Astrocyte (in vitro differentiated cells and primary cell): Measurements from ENCODE around the gene COA7. TPM values are rescaled to one million over a fixed set of nuclear protein-coding genes. Genes with fewer than 3 reads are reported as not detected.

ENCODE experiments used
- DNase-seq: peaks from one replicate; pipeline ENCODE4 v3.0.0-alpha.2; 2010; ENCODE audit warnings: low read depth
- FAIRE-seq: peaks from 2 replicates; lab custom pipeline; 2011; peaks lifted over from hg19 to GRCh38; lab: Jason Lieb, UNC
- H2AFZ ChIP-seq: 2 replicates; pipeline ENCODE4 v1.6.0; 2012; ENCODE audit warnings: low read depth, low read length, inconsistent platforms
- H3K27ac ChIP-seq: 2 replicates; pipeline ENCODE4 v1.5.1; 2011; ENCODE audit warnings: low read depth, low read length, inconsistent platforms
- H3K27me3 ChIP-seq: 2 replicates; pipeline ENCODE4 v1.6.0; 2011; ENCODE audit warnings: low read length, inconsistent platforms; ENCODE audit not compliant: insufficient read depth
- H3K36me3 ChIP-seq: 2 replicates; pipeline ENCODE4 v1.5.1; 2011; ENCODE audit warnings: low read length, inconsistent platforms; ENCODE audit not compliant: insufficient read depth
- H3K4me1 ChIP-seq: 2 replicates; pipeline ENCODE4 v1.5.1; 2011; ENCODE audit warnings: low read length, inconsistent platforms; ENCODE audit not compliant: insufficient read depth
- H3K4me2 ChIP-seq: 2 replicates; pipeline ENCODE4 v1.6.0; 2012; ENCODE audit warnings: low read length, inconsistent platforms
- H3K4me3 ChIP-seq: 2 replicates; pipeline ENCODE4 v1.5.1; 2011; ENCODE audit warnings: low read depth, mild to moderate bottlenecking, low read length, inconsistent platforms; ENCODE audit not compliant: insufficient read depth
- H3K79me2 ChIP-seq: 2 replicates; pipeline ENCODE4 v1.6.0; 2012; ENCODE audit warnings: mild to moderate bottlenecking, low read length, inconsistent platforms; ENCODE audit not compliant: insufficient read depth
- H3K9ac ChIP-seq: 2 replicates; pipeline ENCODE4 v1.6.0; 2012; ENCODE audit warnings: mild to moderate bottlenecking, low read length, inconsistent platforms
- H3K9me3 ChIP-seq: 2 replicates; pipeline ENCODE4 v1.5.1; 2012; ENCODE audit warnings: low read depth, mild to moderate bottlenecking, low read length, inconsistent platforms; ENCODE audit not compliant: insufficient read depth
- H4K20me1 ChIP-seq: 2 replicates; pipeline ENCODE4 v1.6.0; 2012; ENCODE audit warnings: low read length, inconsistent platforms; ENCODE audit not compliant: insufficient read depth
- H3K27ac Mint-ChIP-seq: one replicate; pipeline ENCODE4 v1.8.0; 2021; ENCODE audit warnings: mild to moderate bottlenecking, mixed read lengths; ENCODE audit not compliant: unreplicated experiment
- H3K27me3 Mint-ChIP-seq: one replicate; pipeline ENCODE4 v1.8.0; 2021; ENCODE audit warnings: low read depth, mixed read lengths; ENCODE audit not compliant: unreplicated experiment
- H3K36me3 Mint-ChIP-seq: one replicate; pipeline ENCODE4 v1.8.0; 2021; ENCODE audit warnings: low read depth, mixed read lengths; ENCODE audit not compliant: unreplicated experiment
- H3K4me1 Mint-ChIP-seq: one replicate; pipeline ENCODE4 v1.8.0; 2021; ENCODE audit warnings: low read depth, mixed read lengths; ENCODE audit not compliant: unreplicated experiment
- H3K4me3 Mint-ChIP-seq: one replicate; pipeline ENCODE4 v1.8.0; 2021; ENCODE audit warnings: mild to moderate bottlenecking, moderate library complexity, mixed read lengths; ENCODE audit not compliant: unreplicated experiment
- H3K9me3 Mint-ChIP-seq: one replicate; pipeline ENCODE4 v1.8.0; 2021; ENCODE audit warnings: mild to moderate bottlenecking, mixed read lengths; ENCODE audit not compliant: unreplicated experiment
- EZH2 ChIP-seq: IDR thresholded peaks from 2 replicates; pipeline ENCODE4 v1.6.1; 2012; ENCODE audit warnings: mild to moderate bottlenecking, low read length, inconsistent platforms; ENCODE audit not compliant: insufficient read depth
- total RNA-seq: library from RNA; stranded (reverse); gene quantifications from 2 replicates; pipeline ENCODE4 v1.2.1, GENCODE V29; 2021
- TF ChIP-seq, protein P1 (sequence below): IDR thresholded peaks from 2 replicates; pipeline ENCODE4 v1.5.1; 2011; ENCODE audit warnings: low read depth, mild to moderate bottlenecking, inconsistent platforms, low read length, moderate library complexity; ENCODE audit not compliant: insufficient read depth

The COA7 gene
- total RNA-seq, 1 donor from 2014 or later, result 18.4 TPM

DNA sequence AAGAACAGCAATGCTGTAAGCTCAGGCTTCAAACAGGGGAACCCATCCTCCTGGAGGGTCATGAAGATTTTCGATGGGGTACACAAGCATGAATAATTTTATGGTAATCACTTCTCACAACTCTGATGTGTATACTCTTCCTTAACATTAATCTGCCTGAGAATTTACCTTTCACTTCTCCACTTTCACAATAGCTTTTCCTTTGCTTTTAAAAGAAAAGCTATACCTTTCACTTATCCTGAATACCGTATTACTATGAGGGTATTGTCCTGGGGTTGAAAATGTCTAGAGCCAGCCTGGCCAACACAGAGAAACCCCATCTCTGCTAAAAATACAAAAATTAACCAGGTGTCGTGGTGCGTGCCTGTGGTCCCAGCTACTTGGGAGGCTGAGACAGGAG lies 15.4 kb upstream of the COA7 start:
- H3K4me2 ChIP-seq, result no peak overlapping the region
- no peak overlapping the region for H3K4me3 Mint-ChIP-seq
- H2AFZ ChIP-seq, result no peak overlapping the region
- no peaks in the 10 kb centered on the region for H3K27me3 Mint-ChIP-seq
- H3K9me3 ChIP-seq, result no peaks in the 10 kb centered on the region
- no peaks in the 10 kb centered on the region for H3K4me1 Mint-ChIP-seq
- DNase-seq (no peak), FAIRE-seq (no peak)
- no peaks in the 10 kb centered on the region for H4K20me1 ChIP-seq
- TF ChIP-seq EZH2, result no peak
- TF ChIP-seq, protein P1, sequence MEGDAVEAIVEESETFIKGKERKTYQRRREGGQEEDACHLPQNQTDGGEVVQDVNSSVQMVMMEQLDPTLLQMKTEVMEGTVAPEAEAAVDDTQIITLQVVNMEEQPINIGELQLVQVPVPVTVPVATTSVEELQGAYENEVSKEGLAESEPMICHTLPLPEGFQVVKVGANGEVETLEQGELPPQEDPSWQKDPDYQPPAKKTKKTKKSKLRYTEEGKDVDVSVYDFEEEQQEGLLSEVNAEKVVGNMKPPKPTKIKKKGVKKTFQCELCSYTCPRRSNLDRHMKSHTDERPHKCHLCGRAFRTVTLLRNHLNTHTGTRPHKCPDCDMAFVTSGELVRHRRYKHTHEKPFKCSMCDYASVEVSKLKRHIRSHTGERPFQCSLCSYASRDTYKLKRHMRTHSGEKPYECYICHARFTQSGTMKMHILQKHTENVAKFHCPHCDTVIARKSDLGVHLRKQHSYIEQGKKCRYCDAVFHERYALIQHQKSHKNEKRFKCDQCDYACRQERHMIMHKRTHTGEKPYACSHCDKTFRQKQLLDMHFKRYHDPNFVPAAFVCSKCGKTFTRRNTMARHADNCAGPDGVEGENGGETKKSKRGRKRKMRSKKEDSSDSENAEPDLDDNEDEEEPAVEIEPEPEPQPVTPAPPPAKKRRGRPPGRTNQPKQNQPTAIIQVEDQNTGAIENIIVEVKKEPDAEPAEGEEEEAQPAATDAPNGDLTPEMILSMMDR, result no peak
- no peak overlapping the region for H3K4me3 ChIP-seq
- no peaks in the 10 kb centered on the region for H3K4me1 ChIP-seq
- no peaks in the 10 kb centered on the region for H3K36me3 Mint-ChIP-seq
- no peak overlapping the region for H3K27ac ChIP-seq
- no peaks in the 10 kb centered on the region for H3K36me3 ChIP-seq
- H3K27me3 ChIP-seq, result no peaks in the 10 kb centered on the region
- no peak overlapping the region for H3K27ac Mint-ChIP-seq
- no peak overlapping the region for H3K9ac ChIP-seq
- H3K9me3 Mint-ChIP-seq, result no peaks in the 10 kb centered on the region
- no peaks in the 10 kb centered on the region for H3K79me2 ChIP-seq

- DNase-seq (no peak), FAIRE-seq (no peak)
- H3K9me3 Mint-ChIP-seq, result peaks cover 4% of the 10 kb centered on the region
- Histone ChIP-seq H3K27ac (no peak overlapping the region), H3K9me3 (no peaks in the 10 kb centered on the region), H3K4me1 (peaks cover 4% of the 10 kb centered on the region), H3K9ac (no peak overlapping the region), H3K4me3 (no peak overlapping the region), H3K4me2 (no peak overlapping the region), H3K27me3 (no peaks in the 10 kb centered on the region), H3K79me2 (no peaks in the 10 kb centered on the region), H2AFZ (no peak overlapping the region), H4K20me1 (no peaks in the 10 kb centered on the region), H3K36me3 (no peaks in the 10 kb centered on the region)
- H3K4me3 Mint-ChIP-seq, result no peak overlapping the region
- H3K27ac Mint-ChIP-seq, result no peak overlapping the region
- H3K36me3 Mint-ChIP-seq, result peaks cover 2% of the 10 kb centered on the region
- peaks cover 16% of the 10 kb centered on the region for H3K4me1 Mint-ChIP-seq
- no peaks in the 10 kb centered on the region for H3K27me3 Mint-ChIP-seq
- no peak for TF ChIP-seq EZH2
- TF ChIP-seq, protein P1, result no peak
Observed at GRCh38 chr1:52709016-52709415, 10.9 kb upstream of the COA7 start.

DNA sequence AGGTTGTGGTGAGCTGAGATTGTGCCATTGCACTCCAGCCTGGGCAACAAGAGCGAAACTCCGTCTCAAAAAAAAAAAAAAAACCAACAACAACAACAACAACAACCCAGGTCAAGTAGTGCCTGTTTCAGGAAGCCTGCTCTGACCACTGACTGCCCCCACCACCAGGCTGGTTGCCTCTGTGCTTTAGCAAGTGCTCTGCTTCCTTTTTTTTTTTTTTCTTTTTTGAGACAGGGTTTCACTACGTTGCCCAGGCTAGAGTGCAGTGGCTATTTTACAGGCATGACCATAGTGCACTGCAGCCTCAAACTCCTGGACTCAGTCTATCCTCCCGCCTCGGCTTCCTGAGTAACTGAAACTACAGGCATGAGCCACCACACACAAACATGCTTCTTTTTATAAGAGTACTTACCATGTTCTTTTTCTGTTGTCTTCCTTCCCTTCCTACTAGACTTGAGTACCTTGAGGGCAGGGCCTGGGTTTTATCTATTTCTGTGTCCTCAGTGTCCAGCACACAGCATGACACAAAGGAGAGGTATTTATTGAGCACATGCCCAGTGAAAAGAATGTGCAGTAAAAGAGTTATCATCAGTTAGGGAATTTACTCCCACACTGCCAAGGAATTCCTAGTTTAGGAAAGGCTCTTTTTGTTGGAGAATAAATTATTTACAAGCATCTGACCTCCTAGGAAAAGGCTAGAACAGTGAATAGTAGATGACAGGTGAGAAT lies 9.9 kb upstream of the COA7 start:
- no peaks in the 10 kb centered on the region for H3K36me3 ChIP-seq
- H3K27ac Mint-ChIP-seq, result no peak overlapping the region
- H3K36me3 Mint-ChIP-seq, result peaks cover 2% of the 10 kb centered on the region
- H3K27me3 ChIP-seq, result no peaks in the 10 kb centered on the region
- no peaks in the 10 kb centered on the region for H3K9me3 ChIP-seq
- no peaks in the 10 kb centered on the region for H4K20me1 ChIP-seq
- TF ChIP-seq, protein P1, result no peak
- TF ChIP-seq EZH2, result no peak
- peaks cover 9% of the 10 kb centered on the region for H3K4me1 ChIP-seq
- FAIRE-seq, result peak; percentile 41
- H3K4me3 ChIP-seq, result no peak overlapping the region
- peak; percentile 91 for DNase-seq
- H3K9me3 Mint-ChIP-seq, result peaks cover 4% of the 10 kb centered on the region
- no peak overlapping the region for H3K9ac ChIP-seq
- no peak overlapping the region for H3K27ac ChIP-seq
- no peak overlapping the region for H2AFZ ChIP-seq
- H3K79me2 ChIP-seq, result no peaks in the 10 kb centered on the region
- peaks cover 16% of the 10 kb centered on the region for H3K4me1 Mint-ChIP-seq
- no peaks in the 10 kb centered on the region for H3K27me3 Mint-ChIP-seq
- no peak overlapping the region for H3K4me3 Mint-ChIP-seq
- peak overlapping the region; percentile 55 for H3K4me2 ChIP-seq
